Natural killer cell (primary cell): ENCODE data around the gene SLC34A3. TPM values are rescaled to one million over a fixed set of nuclear protein-coding genes. Genes with fewer than 3 reads are reported as not detected.
"Not testable (repeated sequence)": the region's sequence is repeated elsewhere in the genome, so short reads cannot be mapped to it uniquely, and the experiment has no call there.

ENCODE experiments used
- ATAC-seq, 3 donors: fragments of 150-1000 bp in 2 of 3; fragments of 200-7000 bp in 1 of 3; cut with Tn5 transposase; 1 replicate in 1 of 3; 2 replicates in 2 of 3; pipeline ENCODE4 v1.10.0; 2021; ENCODE audit warnings: mild to moderate bottlenecking in 2 of 3, moderate library complexity in 2 of 3
- DNase-seq, 2 donors: peaks; one replicate each; pipeline versions ENCODE4 v3.0.0 to v3.0.0-alpha.2; 2013 to 2021; ENCODE audit warnings: mixed read lengths in 1 of 2
- H3K27ac ChIP-seq: one replicate; pipeline ENCODE4 v1.5.1; 2013; ENCODE audit warnings: mild to moderate bottlenecking, low read length
- H3K27me3 ChIP-seq: one replicate; pipeline ENCODE4 v1.6.1; 2013; ENCODE audit warnings: low read length; ENCODE audit not compliant: control insufficient read depth, insufficient read depth
- H3K36me3 ChIP-seq: one replicate; pipeline ENCODE4 v1.6.1; 2013; ENCODE audit warnings: low read length; ENCODE audit not compliant: control insufficient read depth, insufficient read depth
- H3K4me1 ChIP-seq: one replicate; pipeline ENCODE4 v1.6.1; 2013; ENCODE audit warnings: low read length; ENCODE audit not compliant: control insufficient read depth, insufficient read depth
- H3K4me3 ChIP-seq: one replicate; pipeline ENCODE4 v1.5.1; 2013; ENCODE audit warnings: low read length
- H3K9me3 ChIP-seq: one replicate; pipeline ENCODE4 v1.6.1; 2013; ENCODE audit warnings: low read length; ENCODE audit not compliant: control insufficient read depth, insufficient read depth
- H3K27ac Mint-ChIP-seq, 2 donors: one replicate each; pipeline ENCODE4 v1.8.0; 2022; ENCODE audit warnings: mild to moderate bottlenecking in 2 of 2, mixed read lengths in 2 of 2, moderate library complexity in 1 of 2
- H3K27me3 Mint-ChIP-seq, 2 donors: one replicate each; pipeline ENCODE4 v1.8.0; 2022; ENCODE audit warnings: low read depth in 2 of 2, mixed read lengths in 2 of 2
- H3K36me3 Mint-ChIP-seq: one replicate; pipeline ENCODE4 v1.8.0; 2022; ENCODE audit warnings: mixed read lengths
- H3K4me1 Mint-ChIP-seq, 2 donors: one replicate each; pipeline ENCODE4 v1.8.0; 2022; ENCODE audit warnings: mixed read lengths in 2 of 2
- H3K4me3 Mint-ChIP-seq: one replicate; pipeline ENCODE4 v1.8.0; 2022; ENCODE audit warnings: mild to moderate bottlenecking, moderate library complexity, mixed read lengths
- H3K9me3 Mint-ChIP-seq, 2 donors: one replicate each; pipeline ENCODE4 v1.8.0; 2022; ENCODE audit warnings: mixed read lengths in 2 of 2
- WGBS: methylation state at CpG from one replicate; pipeline ENCODE4 v1.1.7; 2013; ENCODE audit warnings: missing lambda C conversion rate; ENCODE audit not compliant: insufficient coverage; 5-methylcytosine and 5-hydroxymethylcytosine counted together
- intact Hi-C: fragments of 100-400 bp; cut with micrococcal nuclease; formaldehyde crosslinking; loops from one replicate; pipeline ENCODE4 v1.14.2; 2022
- total RNA-seq, 4 donors: library from RNA; stranded (reverse); fragments of 120-200 nt in 1 of 4; gene quantifications; one replicate each; pipeline versions ENCODE4 v1.2.3 to v1.2.4, GENCODE V29; 2013 to 2022
- TF ChIP-seq, protein P1 (sequence below): fragments of 200-600 bp; IDR thresholded peaks from one replicate; pipeline ENCODE4 v1.8.0; 2022; ENCODE audit warnings: antibody characterized with exemption

The SLC34A3 gene
- total RNA-seq, 3 donors from 2014 or later (not counting 1 experiment from before 2014, with no cell fraction given), result not detected

DNA sequence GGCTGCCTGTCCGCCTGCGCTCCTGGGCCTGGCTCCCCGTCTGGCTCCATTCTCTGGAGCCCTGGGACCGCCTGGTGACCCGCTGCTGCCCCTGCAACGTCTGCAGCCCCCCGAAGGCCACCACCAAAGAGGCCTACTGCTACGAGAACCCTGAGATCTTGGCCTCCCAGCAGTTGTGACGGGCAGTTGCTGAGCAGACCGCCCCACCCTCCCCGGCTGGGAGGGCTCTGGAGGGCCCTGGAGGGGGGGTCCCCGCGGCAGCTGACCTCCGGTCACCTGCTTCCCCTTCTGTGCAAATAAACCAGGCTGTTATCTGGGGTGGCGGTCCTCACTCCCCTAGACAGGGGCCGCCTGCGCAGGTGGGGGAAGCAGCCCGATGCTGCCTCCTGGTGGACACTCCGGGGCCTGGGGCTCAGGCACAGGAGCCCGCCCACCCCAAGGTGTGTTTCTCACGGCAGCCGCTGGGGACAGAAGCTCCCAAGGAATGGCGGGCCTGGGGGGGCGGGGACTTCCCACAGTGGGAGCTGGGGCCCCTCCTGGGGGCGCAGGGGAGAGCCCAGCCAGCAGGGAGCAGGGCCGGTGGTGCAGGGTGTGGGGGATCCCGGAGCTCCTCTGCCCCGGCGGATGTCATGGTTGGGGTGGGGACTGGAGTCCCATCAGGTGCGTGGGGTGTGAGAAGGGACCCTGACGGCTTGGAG is 5.7 kb downstream of the SLC34A3 start:
- TF ChIP-seq, protein P1, sequence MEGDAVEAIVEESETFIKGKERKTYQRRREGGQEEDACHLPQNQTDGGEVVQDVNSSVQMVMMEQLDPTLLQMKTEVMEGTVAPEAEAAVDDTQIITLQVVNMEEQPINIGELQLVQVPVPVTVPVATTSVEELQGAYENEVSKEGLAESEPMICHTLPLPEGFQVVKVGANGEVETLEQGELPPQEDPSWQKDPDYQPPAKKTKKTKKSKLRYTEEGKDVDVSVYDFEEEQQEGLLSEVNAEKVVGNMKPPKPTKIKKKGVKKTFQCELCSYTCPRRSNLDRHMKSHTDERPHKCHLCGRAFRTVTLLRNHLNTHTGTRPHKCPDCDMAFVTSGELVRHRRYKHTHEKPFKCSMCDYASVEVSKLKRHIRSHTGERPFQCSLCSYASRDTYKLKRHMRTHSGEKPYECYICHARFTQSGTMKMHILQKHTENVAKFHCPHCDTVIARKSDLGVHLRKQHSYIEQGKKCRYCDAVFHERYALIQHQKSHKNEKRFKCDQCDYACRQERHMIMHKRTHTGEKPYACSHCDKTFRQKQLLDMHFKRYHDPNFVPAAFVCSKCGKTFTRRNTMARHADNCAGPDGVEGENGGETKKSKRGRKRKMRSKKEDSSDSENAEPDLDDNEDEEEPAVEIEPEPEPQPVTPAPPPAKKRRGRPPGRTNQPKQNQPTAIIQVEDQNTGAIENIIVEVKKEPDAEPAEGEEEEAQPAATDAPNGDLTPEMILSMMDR, result peak; percentile 98
- Histone ChIP-seq H3K36me3 (no peaks in the 10 kb centered on the region), H3K27ac (no peak overlapping the region), H3K27me3 (no peaks in the 10 kb centered on the region), H3K9me3 (no peaks in the 10 kb centered on the region), H3K4me1 (peaks cover 54% of the 10 kb centered on the region), H3K4me3 (no peak overlapping the region)
- Mint-ChIP-seq H3K36me3 (no peaks in the 10 kb centered on the region), H3K4me1 (peaks cover 4 to 23% of the 10 kb centered on the region in 2 donors), H3K27ac (no peak overlapping the region), H3K9me3 (no peaks in the 10 kb centered on the region), H3K27me3 (peaks cover 0 to 10% of the 10 kb centered on the region in 2 donors), H3K4me3 (no peak overlapping the region)
- peak; percentile 32 to 55 (median 49) for ATAC-seq
- DNase-seq, result peak; percentile 90 to 95
- intact Hi-C loops, result no loop called here
- WGBS, result 10% methylated on average over 31 of the region's 31 CpGs

DNA sequence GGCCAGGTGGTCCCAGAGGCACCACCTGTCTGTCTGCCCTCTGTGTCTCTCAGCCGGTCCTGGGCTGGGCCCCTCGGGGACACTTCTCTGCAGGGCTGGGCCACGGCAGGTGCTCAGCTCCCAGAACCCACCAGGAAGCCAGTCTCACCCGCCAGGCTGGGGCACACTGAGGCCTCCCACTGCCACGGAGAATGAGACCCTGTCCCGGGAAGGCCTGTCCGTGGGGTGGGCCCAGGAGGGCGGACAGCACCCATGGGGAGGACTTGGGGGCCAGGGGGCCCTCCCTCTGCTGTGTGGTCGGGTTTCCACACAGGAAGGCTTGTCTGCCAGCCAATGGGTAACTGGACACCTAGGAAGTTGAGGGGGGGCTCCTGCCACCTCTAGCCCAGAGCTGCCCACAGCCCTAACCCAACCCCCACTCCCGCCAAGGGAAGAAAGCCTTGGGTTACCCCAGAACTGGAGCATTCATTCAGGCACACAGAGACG is 6.3 kb downstream of the SLC34A3 start:
- intact Hi-C loops, result no loop called here
- DNase-seq (no peak), ATAC-seq (no peak)
- Mint-ChIP-seq H3K36me3 (no peaks in the 10 kb centered on the region), H3K27me3 (peaks cover 0 to 10% of the 10 kb centered on the region in 2 donors), H3K27ac (no peak overlapping the region), H3K9me3 (no peaks in the 10 kb centered on the region), H3K4me3 (no peak overlapping the region), H3K4me1 (peaks cover 5 to 23% of the 10 kb centered on the region in 2 donors)
- H3K36me3 ChIP-seq, result no peaks in the 10 kb centered on the region
- no peaks in the 10 kb centered on the region for H3K27me3 ChIP-seq
- H3K9me3 ChIP-seq, result no peaks in the 10 kb centered on the region
- no peak overlapping the region for H3K4me3 ChIP-seq
- no peak overlapping the region for H3K27ac ChIP-seq
- H3K4me1 ChIP-seq, result peaks cover 57% of the 10 kb centered on the region
- WGBS, result 26% methylated on average over 11 of the region's 11 CpGs
- TF ChIP-seq, protein P1, result no peak

DNA sequence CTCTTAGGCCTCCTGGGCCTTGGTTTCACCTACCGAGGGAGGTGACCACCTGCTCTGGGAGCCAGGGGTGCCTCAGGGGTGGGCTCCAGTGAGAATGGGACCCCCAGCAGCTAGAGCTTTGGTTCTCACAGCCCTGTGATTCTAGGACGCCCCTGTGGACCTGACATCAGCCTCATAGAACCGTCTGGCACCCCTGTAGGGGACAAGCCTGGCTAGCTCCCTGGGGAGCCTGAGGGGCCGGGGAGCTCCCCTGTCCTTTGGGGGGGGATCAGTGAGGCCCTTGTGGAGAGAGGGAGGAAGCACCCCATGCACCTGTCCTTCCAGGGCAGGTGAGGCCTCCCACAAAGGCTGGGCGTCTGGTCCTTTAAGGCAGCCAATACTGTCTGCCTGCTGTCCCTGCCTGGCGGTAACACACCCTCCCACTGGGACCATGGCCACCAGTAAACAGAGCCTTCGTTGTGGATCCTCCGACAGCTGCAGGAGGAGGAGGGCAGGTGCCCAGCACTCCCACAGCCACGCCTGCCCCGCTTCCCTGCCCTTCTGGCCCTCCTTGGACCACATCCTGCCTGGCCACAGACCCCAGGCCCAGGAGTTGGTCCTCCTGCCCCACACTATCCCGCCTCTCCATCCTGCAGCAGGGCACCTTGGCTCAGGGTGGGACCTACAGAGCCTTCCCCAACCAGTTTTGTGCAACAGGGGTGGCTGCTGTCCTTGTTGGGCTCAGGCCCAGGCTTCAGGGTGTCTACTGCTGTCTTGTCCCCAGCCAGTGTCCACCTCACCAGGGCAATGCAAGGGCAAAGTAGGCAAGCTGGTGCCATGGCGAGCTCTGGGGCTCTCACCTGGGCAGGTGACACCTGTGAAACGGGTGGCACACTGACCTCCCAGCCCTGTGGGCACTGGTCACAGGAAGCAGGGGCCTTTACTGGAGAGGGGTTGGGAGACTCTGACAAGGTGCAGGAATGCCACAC is 7.3 kb downstream of the SLC34A3 start:
- no peaks in the 10 kb centered on the region for H3K9me3 ChIP-seq
- 87% methylated on average over 13 of the region's 13 CpGs for WGBS
- Mint-ChIP-seq H3K27me3 (peaks cover 0 to 10% of the 10 kb centered on the region in 2 donors), H3K4me3 (no peak overlapping the region), H3K4me1 (peaks cover 16 to 34% of the 10 kb centered on the region in 2 donors), H3K36me3 (no peaks in the 10 kb centered on the region), H3K27ac (no peak overlapping the region), H3K9me3 (no peaks in the 10 kb centered on the region)
- TF ChIP-seq, protein P1, result no peak
- DNase-seq (no peak), ATAC-seq (no peak)
- no peak overlapping the region for H3K4me3 ChIP-seq
- no peak overlapping the region for H3K27ac ChIP-seq
- peaks cover 68% of the 10 kb centered on the region for H3K4me1 ChIP-seq
- H3K27me3 ChIP-seq, result no peaks in the 10 kb centered on the region
- intact Hi-C loops, result no loop called here
- H3K36me3 ChIP-seq, result peaks cover 10% of the 10 kb centered on the region

DNA sequence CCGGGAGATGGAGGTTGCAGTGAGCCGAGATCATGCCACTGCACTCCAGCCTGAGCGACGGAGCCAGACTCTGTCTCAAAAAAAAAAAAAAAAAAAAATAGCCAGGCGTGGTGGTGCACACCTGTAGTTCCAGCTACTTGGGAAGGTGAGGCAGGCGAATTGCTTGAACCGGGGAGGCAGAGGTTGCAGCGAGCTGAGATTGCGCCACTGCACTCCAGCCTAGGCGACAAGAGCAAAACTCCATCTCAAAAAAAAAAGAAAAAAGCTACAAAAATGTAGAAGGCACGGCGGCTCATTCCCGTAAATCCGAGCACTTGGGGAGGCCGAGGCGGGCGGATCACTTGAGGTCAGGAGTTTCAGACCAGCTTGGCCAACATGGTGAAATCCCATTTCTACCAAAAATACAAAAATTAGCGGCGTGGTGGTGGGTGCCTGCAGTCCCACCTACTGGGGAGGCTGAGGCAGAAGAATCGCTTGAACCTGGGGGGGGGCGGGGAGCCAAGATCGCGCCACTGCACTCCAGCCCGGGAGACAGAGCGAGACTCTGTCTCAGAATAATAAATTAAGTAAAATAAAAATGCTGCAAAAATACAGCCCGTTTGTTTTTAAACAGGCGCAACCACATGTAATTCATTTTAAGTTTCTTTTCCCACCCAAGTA is 9.0 kb downstream of the SLC34A3 start:
- H3K4me1 ChIP-seq, result peaks cover 64% of the 10 kb centered on the region
- intact Hi-C loops, result loop anchor here (5.0 kb wide), 2 partner anchors 37 to 447 kb away; partner anchors contain the start of genes TMEM141 and TPRN
- H3K9me3 Mint-ChIP-seq, H3K36me3 Mint-ChIP-seq, H3K27me3 Mint-ChIP-seq, ATAC-seq, H3K27me3 ChIP-seq, DNase-seq, H3K9me3 ChIP-seq: not testable (repeated sequence)
- peaks cover 17% of the 10 kb centered on the region for H3K36me3 ChIP-seq
- Mint-ChIP-seq H3K4me3 (peak overlapping the region; percentile 76), H3K4me1 (peaks cover 19 to 41% of the 10 kb centered on the region in 2 donors), H3K27ac (peak overlapping the region; percentile 67 to 94)
- H3K27ac ChIP-seq, result peak overlapping the region; percentile 49
- H3K4me3 ChIP-seq, result peak overlapping the region; percentile 46
- WGBS, result 55% methylated on average over 27 of the region's 27 CpGs
